GM23248 (cell line): ENCODE results near the gene LRRC52. TPM values are rescaled to one million over a fixed set of nuclear protein-coding genes. Genes with fewer than 3 reads are reported as not detected.

Source experiments
- DNase-seq: peaks from one replicate; pipeline ENCODE4 v3.0.0-alpha.2; 2015
- H2AFZ ChIP-seq: fragments of 200-600 bp; sonication (generic); 2 replicates; pipeline ENCODE4 v1.6.1; 2016; ENCODE audit warnings: antibody characterized with exemption
- H3F3A ChIP-seq: fragments of 200-600 bp; sonication (generic); 2 replicates; pipeline ENCODE4 v1.6.1; 2016; ENCODE audit warnings: mild to moderate bottlenecking, antibody characterized with exemption, mixed run types; ENCODE audit not compliant: insufficient read depth
- H3K27ac ChIP-seq: fragments of 200-600 bp; sonication (generic); 2 replicates; pipeline ENCODE4 v1.5.1; 2016; ENCODE audit warnings: mild to moderate bottlenecking
- H3K27me3 ChIP-seq: fragments of 200-600 bp; sonication (generic); replicated peaks from 2 replicates; pipeline ENCODE4 v1.6.1; 2016; ENCODE audit warnings: mild to moderate bottlenecking; ENCODE audit not compliant: insufficient read depth
- H3K36me3 ChIP-seq: fragments of 200-600 bp; sonication (generic); 2 replicates; pipeline ENCODE4 v1.6.1; 2016; ENCODE audit warnings: low read depth, mild to moderate bottlenecking
- H3K4me1 ChIP-seq: fragments of 200-600 bp; sonication (generic); 2 replicates; pipeline ENCODE4 v1.6.1; 2016; ENCODE audit warnings: mild to moderate bottlenecking; ENCODE audit not compliant: insufficient read depth
- H3K4me2 ChIP-seq: fragments of 200-600 bp; sonication (generic); one replicate; pipeline ENCODE4 v1.6.1; 2016; ENCODE audit warnings: mild to moderate bottlenecking; ENCODE audit not compliant: unreplicated experiment
- H3K4me3 ChIP-seq: fragments of 200-600 bp; sonication (generic); 2 replicates; pipeline ENCODE4 v1.5.1; 2016; ENCODE audit warnings: mild to moderate bottlenecking
- H3K79me2 ChIP-seq: fragments of 200-600 bp; sonication (generic); 2 replicates; pipeline ENCODE4 v1.6.1; 2016; ENCODE audit warnings: mild to moderate bottlenecking; ENCODE audit not compliant: insufficient read depth
- H3K9ac ChIP-seq: fragments of 200-600 bp; sonication (generic); 2 replicates; pipeline ENCODE4 v1.6.1; 2016; ENCODE audit warnings: mild to moderate bottlenecking
- H3K9me2 ChIP-seq: fragments of 200-600 bp; sonication (generic); 2 replicates; pipeline ENCODE4 v1.6.1; 2016; ENCODE audit warnings: mixed run types, mild to moderate bottlenecking, moderate library complexity; ENCODE audit not compliant: insufficient read depth
- H3K9me3 ChIP-seq: fragments of 200-600 bp; sonication (generic); one replicate; pipeline ENCODE4 v1.6.1; 2017; ENCODE audit warnings: low read depth
- H4K20me1 ChIP-seq: fragments of 200-600 bp; sonication (generic); 2 replicates; pipeline ENCODE4 v1.6.0; 2016; ENCODE audit not compliant: insufficient read depth
- EZH2 ChIP-seq: fragments of 200-600 bp; sonication (generic); IDR thresholded peaks from 2 replicates; pipeline ENCODE4 v1.6.1; 2018; ENCODE audit warnings: antibody characterized with exemption, mild to moderate bottlenecking; ENCODE audit not compliant: insufficient read depth, poor library complexity, severe bottlenecking
- EZH2phosphoT487 ChIP-seq: fragments of 200-600 bp; sonication (generic); IDR thresholded peaks from 2 replicates; pipeline ENCODE4 v1.6.1; 2018; ENCODE audit warnings: antibody characterized with exemption, moderate library complexity, mild to moderate bottlenecking, low read depth; ENCODE audit not compliant: insufficient read depth
- WGBS, 2 experiments: methylation state at CpG; one replicate each; pipeline ENCODE4 v1.1.6; 2015 to 2017; ENCODE audit warnings: low lambda C conversion rate in 2 of 2, low coverage in 1 of 2; ENCODE audit errors: missing lambda C conversion rate in 2 of 2; 5-methylcytosine and 5-hydroxymethylcytosine counted together
- in situ Hi-C: fragments of 300-500 bp; cut with MboI; formaldehyde crosslinking; loops from 2 replicates; pipeline ENCODE4 v1.15.0; 2020
- polyA plus RNA-seq: library from polyadenylated mRNA; unstranded; fragments of >200 nt; fragmentation: Nextera tagmentation; extraction: Ambion mirVana; gene quantifications from 2 replicates; pipeline ENCODE4 v1.2.1, GENCODE V29; 2016
- total RNA-seq: library from RNA; depleted of rRNA; stranded (reverse); fragments of >200 nt; shearing (Covaris generic); gene quantifications from 2 replicates; pipeline ENCODE4 v1.2.3, GENCODE V29; 2014

LRRC52 gene
- total and polyA plus RNA-seq, 2 experiments from 2014 or later, result not detected

DNA sequence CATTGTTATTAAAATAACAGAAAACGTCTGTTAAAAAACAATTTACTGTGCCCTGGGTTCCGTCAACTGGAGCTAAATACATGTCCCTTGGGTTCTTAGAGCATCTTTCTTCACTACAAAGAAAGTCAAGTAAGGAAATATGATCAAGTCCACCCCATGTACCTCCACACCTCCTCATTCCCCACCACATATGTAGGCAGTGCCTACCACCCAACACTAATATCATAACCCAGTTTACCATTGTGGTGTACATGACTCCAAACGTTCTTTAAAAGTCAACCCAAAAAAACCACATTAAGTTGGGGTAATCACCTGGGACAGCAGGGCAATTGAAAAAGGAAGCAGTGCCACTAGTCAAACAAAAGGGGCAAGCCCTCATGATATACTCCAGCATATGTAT, 7.8 kb upstream of the LRRC52 start:
- in situ Hi-C loops, result no loop called here
- TF ChIP-seq EZH2phosphoT487 (no peak), EZH2 (no peak)

DNA sequence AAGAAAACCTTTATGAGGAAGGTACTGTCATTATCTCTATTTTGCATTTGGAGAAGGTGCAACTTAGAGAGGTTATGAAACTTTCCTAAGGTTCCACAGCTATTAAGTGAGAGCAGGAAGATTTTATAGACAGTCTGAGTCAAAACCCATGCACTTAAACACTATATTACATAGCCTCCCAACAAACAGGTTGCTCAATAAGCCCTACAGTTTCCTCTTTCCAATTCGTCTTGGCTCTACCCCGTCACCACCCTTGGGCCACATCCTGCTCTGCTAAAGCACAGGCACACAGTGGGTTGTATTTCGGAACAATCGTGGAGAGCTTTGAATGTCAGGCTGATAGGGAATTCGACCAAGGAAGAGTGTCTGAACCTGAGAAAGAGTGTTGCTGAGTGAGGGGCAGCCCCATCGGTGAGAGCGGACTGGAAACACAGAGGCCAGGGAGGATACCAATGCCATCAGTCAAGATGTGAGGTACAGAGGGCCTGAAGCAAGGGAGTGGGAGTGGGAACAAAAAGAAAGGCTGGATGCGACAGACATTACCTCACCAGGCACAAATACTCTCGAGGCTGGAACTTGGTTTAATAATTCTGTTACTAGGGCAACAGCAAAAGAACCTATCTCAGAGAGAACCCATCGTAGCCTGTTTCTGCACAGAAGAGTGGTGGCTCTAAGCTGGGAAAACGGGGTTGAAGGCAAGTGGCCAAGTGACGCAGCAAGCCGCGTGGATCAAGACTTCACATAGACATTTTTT, 6.3 kb upstream of the LRRC52 start:
- no peak overlapping the region for H3K9ac ChIP-seq
- H3K9me2 ChIP-seq, result no peaks in the 10 kb centered on the region
- TF ChIP-seq EZH2 (no peak), EZH2phosphoT487 (no peak)
- in situ Hi-C loops, result no loop called here
- H3K4me3 ChIP-seq, result no peak overlapping the region
- no peaks in the 10 kb centered on the region for H3K4me1 ChIP-seq
- 14 to 16% methylated on average over 14 of the region's 14 CpGs for WGBS, 2 experiments
- H3F3A ChIP-seq, result no peaks in the 10 kb centered on the region
- DNase-seq, result no peak
- no peaks in the 10 kb centered on the region for H3K9me3 ChIP-seq
- no peak overlapping the region for H2AFZ ChIP-seq
- no peaks in the 10 kb centered on the region for H3K79me2 ChIP-seq
- peaks cover 7% of the 10 kb centered on the region; the same call in 1 of the 2 replicates for H3K27me3 ChIP-seq
- no peak overlapping the region for H3K27ac ChIP-seq
- H3K36me3 ChIP-seq, result no peaks in the 10 kb centered on the region
- H3K4me2 ChIP-seq, result no peak overlapping the region
- no peaks in the 10 kb centered on the region for H4K20me1 ChIP-seq

More for the DNA sequence above, 7.8 kb upstream of the LRRC52 start:
- no peak overlapping the region for H3K4me2 ChIP-seq
- no peaks in the 10 kb centered on the region for H4K20me1 ChIP-seq
- H3K9me3 ChIP-seq, result no peaks in the 10 kb centered on the region
- DNase-seq, result no peak
- no peaks in the 10 kb centered on the region for H3F3A ChIP-seq
- H2AFZ ChIP-seq, result no peak overlapping the region
- H3K4me1 ChIP-seq, result no peaks in the 10 kb centered on the region
- 13 to 16% methylated on average over 3 of the region's 3 CpGs for WGBS, 2 experiments
- H3K27me3 ChIP-seq, result no peaks in the 10 kb centered on the region; the same call in 1 of the 2 replicates
- H3K27ac ChIP-seq, result no peak overlapping the region
- H3K9ac ChIP-seq, result no peak overlapping the region
- no peaks in the 10 kb centered on the region for H3K9me2 ChIP-seq
- H3K4me3 ChIP-seq, result no peak overlapping the region
- no peaks in the 10 kb centered on the region for H3K79me2 ChIP-seq
- no peaks in the 10 kb centered on the region for H3K36me3 ChIP-seq

DNA sequence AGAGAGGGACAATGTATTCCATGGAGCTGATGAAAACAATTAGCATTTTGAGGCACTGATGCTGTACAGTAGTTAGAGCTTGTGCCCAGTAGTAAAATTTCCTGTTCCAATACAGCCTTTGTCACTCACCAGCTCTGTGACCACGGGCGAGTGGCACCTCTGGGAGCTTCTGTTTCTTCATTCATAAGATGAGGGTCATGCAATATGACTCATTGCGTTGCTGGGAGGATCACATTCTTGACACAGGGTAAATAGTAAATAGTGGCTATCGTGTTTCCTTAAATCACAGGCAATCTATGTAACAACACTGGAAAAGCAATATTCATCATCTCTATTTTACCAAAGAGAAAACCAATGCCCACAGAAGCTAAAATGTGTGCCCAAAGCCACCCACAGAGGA, 4.5 kb upstream of the LRRC52 start:
- in situ Hi-C loops, result no loop called here
- no peak overlapping the region for H2AFZ ChIP-seq
- H3K9ac ChIP-seq, result no peak overlapping the region
- no peaks in the 10 kb centered on the region for H3K4me1 ChIP-seq
- no peaks in the 10 kb centered on the region for H3K9me3 ChIP-seq
- no peaks in the 10 kb centered on the region for H3K9me2 ChIP-seq
- H3K36me3 ChIP-seq, result no peaks in the 10 kb centered on the region
- no peak overlapping the region for H3K4me3 ChIP-seq
- H3K79me2 ChIP-seq, result no peaks in the 10 kb centered on the region
- peaks cover 7% of the 10 kb centered on the region; the same call in 1 of the 2 replicates for H3K27me3 ChIP-seq
- no peak for TF ChIP-seq EZH2phosphoT487
- TF ChIP-seq EZH2, result no peak
- 6 to 7% methylated on average over 4 of the region's 4 CpGs for WGBS, 2 experiments
- peak; percentile 42 for DNase-seq
- no peaks in the 10 kb centered on the region for H4K20me1 ChIP-seq
- H3K4me2 ChIP-seq, result no peak overlapping the region
- no peak overlapping the region for H3K27ac ChIP-seq
- no peaks in the 10 kb centered on the region for H3F3A ChIP-seq

DNA sequence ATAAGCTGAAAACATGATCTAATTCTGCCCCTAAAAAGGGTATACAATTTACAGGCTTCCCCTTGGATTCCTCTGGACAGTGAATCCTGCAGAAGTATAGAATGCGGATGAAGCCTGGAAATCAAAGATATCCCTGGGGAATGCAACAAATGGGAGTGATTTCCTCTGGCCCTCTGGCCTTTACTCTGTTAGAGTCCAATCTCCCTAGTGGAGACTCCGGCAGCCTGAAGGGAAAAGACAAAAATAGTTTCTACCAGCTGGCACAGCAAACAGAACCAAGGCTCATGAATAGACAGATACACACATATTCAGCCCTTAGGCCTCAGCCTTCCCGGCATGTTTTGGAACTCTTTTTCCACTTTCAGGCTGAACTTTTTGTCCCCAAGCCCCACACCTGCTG, 3.9 kb upstream of the LRRC52 start:
- no peak overlapping the region for H2AFZ ChIP-seq
- H3K9me3 ChIP-seq, result no peaks in the 10 kb centered on the region
- no peaks in the 10 kb centered on the region for H3K79me2 ChIP-seq
- H3K36me3 ChIP-seq, result no peaks in the 10 kb centered on the region
- DNase-seq, result no peak
- no peak overlapping the region for H3K27ac ChIP-seq
- peaks cover 10% of the 10 kb centered on the region; the same call in 1 of the 2 replicates for H3K27me3 ChIP-seq
- no peaks in the 10 kb centered on the region for H3K4me1 ChIP-seq
- no peak for TF ChIP-seq EZH2
- no peak for TF ChIP-seq EZH2phosphoT487
- H3K4me3 ChIP-seq, result no peak overlapping the region
- H3K9me2 ChIP-seq, result no peaks in the 10 kb centered on the region
- no peak overlapping the region for H3K9ac ChIP-seq
- no peaks in the 10 kb centered on the region for H4K20me1 ChIP-seq
- 56 to 79% methylated on average over 3 of the region's 3 CpGs for WGBS, 2 experiments
- no peaks in the 10 kb centered on the region for H3F3A ChIP-seq
- in situ Hi-C loops, result no loop called here
- H3K4me2 ChIP-seq, result no peak overlapping the region
